ENCODE measurements around the gene PROKR2. TPM values are rescaled to one million over a fixed set of nuclear protein-coding genes. Genes with fewer than 3 reads are reported as not detected.

Gene PROKR2
- total and polyA plus RNA-seq, 10 of the 15 experiments (the other 5 are each of a cell fraction or from before 2014, with no cell fraction given), result not detected

DNA sequence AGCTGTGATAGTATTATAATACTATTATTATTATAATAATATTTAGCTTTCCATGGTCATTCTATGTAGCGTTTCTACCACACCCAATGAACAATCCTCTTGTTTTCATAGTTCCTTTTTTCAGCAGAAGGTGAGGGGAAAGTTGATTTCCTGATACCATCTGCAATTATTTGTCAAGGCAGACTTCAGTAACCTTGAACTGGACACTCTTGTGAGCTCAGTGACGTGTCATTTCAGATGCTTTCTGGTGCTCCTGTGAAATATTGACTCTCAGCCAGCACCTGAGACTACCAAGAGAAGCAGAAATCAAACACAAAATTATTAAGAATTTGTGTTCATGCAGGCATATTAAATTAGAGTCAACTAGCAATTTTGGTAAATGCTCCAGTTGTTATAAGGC lies 46.0 kb upstream of the PROKR2 start:
- Histone ChIP-seq H3K9ac (ENCODE audit: control insufficient read depth, insufficient read depth, low read length) (no peak overlapping the region), H3K36me3 (ENCODE audit: control insufficient read depth in 2 of 2, insufficient read depth in 2 of 2, low read length in 1 of 2) (no peaks in the 10 kb centered on the region), H3K4me2 (ENCODE audit: control insufficient read depth, insufficient read depth) (no peak overlapping the region), H3K4me3 (no peak overlapping the region), H3K9me3 (replicated peaks; ENCODE audit: control insufficient read depth, insufficient read depth, low read length) (no peaks in the 10 kb centered on the region; the same call in 2 of the 3 replicates), H4K20me1 (ENCODE audit: control insufficient read depth, insufficient read depth) (no peaks in the 10 kb centered on the region), H3K27ac (ENCODE audit: control insufficient read depth, insufficient read depth) (no peak overlapping the region), H2AFZ (ENCODE audit: control insufficient read depth, low read depth, low read length) (no peak overlapping the region), H3K79me2 (ENCODE audit: control insufficient read depth, insufficient read depth, low read length) (no peaks in the 10 kb centered on the region), H3K27me3 (replicated peaks in 1 of 2; ENCODE audit: control insufficient read depth in 2 of 2, insufficient read depth in 2 of 2, low read length in 1 of 2) (no peaks in the 10 kb centered on the region; a peak in 1 of 4 replicates), H3K4me1 (ENCODE audit: control insufficient read depth, insufficient read depth, low read length) (no peaks in the 10 kb centered on the region)
- SMC1A ChIA-PET (ENCODE audit: uncharacterized antibody, unreplicated experiment), result interaction anchor here (1.3 kb wide), 1 partner anchor 25 kb away, joined by 3 read pairs; no protein-coding TSS in a partner anchor
- TF ChIP-seq ZNF24 (IDR thresholded peaks at IDR 0.05) (no peak), ZSCAN29 (IDR thresholded peaks at IDR 0.05) (no peak), RFX5 (IDR thresholded peaks at IDR 0.05; ENCODE audit: low read depth, low read length) (no peak)
- no TSS peak for BruUV-seq (replicated peaks)
- WGBS (ENCODE audit: insufficient coverage, insufficient replicate concordance, low lambda C conversion rate, missing lambda C conversion rate), result 17% methylated on average over 2 of the region's 2 CpGs
- FAIRE-seq (no peak), ATAC-seq (no peak), DNase-seq (ENCODE audit: low read depth, low spot score) (no peak)
- RAD21 ChIA-PET (ENCODE audit: unreplicated experiment), result no interaction called here
- POLR2A ChIA-PET, result no interaction called here
- CTCF ChIA-PET, result interaction anchor here (0.6 kb wide), 1 partner anchor 1892 kb away, joined by 3 read pairs; the partner anchor contains the start of gene ATRN
- intact Hi-C loops (cut with micrococcal nuclease; ENCODE audit: unreplicated experiment) (no loop called here), in situ Hi-C loops (cut with MboI) (no loop called here)

DNA sequence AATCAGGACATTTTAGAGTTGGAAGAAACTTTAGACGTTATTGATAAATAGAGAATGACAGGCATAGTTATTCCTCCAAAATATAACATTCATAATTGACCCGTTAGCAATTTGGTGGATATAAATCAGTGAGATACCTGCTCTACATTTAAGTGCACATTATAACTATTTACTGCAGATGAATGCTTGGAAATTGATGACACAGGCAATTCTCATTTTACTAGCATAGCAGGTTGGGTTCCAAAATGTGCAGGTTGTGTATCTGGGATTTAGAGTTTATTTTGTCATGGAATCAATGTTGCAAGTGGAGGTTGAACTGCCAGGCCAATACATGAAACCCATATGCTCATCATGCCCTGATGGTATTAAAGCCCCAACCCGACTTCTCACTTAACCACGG lies 44.4 kb upstream of the PROKR2 start:
- no peaks in the 10 kb centered on the region; the same call in 2 of the 3 replicates for H3K9me3 ChIP-seq (replicated peaks; ENCODE audit: control insufficient read depth, insufficient read depth, low read length)
- no peak for FAIRE-seq
- intact Hi-C loops (cut with micrococcal nuclease; ENCODE audit: unreplicated experiment) (no loop called here), in situ Hi-C loops (cut with MboI) (no loop called here)
- H3K79me2 ChIP-seq (ENCODE audit: control insufficient read depth, insufficient read depth, low read length), result no peaks in the 10 kb centered on the region
- H3K27me3 ChIP-seq (replicated peaks in 1 of 2; ENCODE audit: control insufficient read depth in 2 of 2, insufficient read depth in 2 of 2, low read length in 1 of 2), result no peaks in the 10 kb centered on the region; a peak in 2 of 4 replicates
- ChIA-PET RAD21 (ENCODE audit: unreplicated experiment) (no interaction called here), CTCF (no interaction called here), POLR2A (no interaction called here), SMC1A (ENCODE audit: uncharacterized antibody, unreplicated experiment) (no interaction called here)
- H3K4me2 ChIP-seq (ENCODE audit: control insufficient read depth, insufficient read depth), result no peak overlapping the region
- H3K4me1 ChIP-seq (ENCODE audit: control insufficient read depth, insufficient read depth, low read length), result no peaks in the 10 kb centered on the region
- no peak overlapping the region for H3K27ac ChIP-seq (ENCODE audit: control insufficient read depth, insufficient read depth)
- no TSS peak for BruUV-seq (replicated peaks)
- ATAC-seq, result no peak
- no peaks in the 10 kb centered on the region for H3K36me3 ChIP-seq (ENCODE audit: control insufficient read depth in 2 of 2, insufficient read depth in 2 of 2, low read length in 1 of 2)
- H4K20me1 ChIP-seq (ENCODE audit: control insufficient read depth, insufficient read depth), result no peaks in the 10 kb centered on the region
- H2AFZ ChIP-seq (ENCODE audit: control insufficient read depth, low read depth, low read length), result no peak overlapping the region
- H3K9ac ChIP-seq (ENCODE audit: control insufficient read depth, insufficient read depth, low read length), result no peak overlapping the region
- 6% methylated on average over 4 of the region's 4 CpGs for WGBS (ENCODE audit: insufficient coverage, insufficient replicate concordance, low lambda C conversion rate, missing lambda C conversion rate)
- H3K4me3 ChIP-seq, result no peak overlapping the region
- no peak for TF ChIP-seq BRCA1 (IDR thresholded peaks at IDR 0.05; ENCODE audit: low read depth, low read length)
- no peak for TF ChIP-seq ASH2L (IDR thresholded peaks at IDR 0.05; ENCODE audit: borderline replicate concordance, low read depth)
- no peak for TF ChIP-seq MEF2B (IDR thresholded peaks at IDR 0.05; ENCODE audit: partially characterized antibody, poor library complexity, severe bottlenecking)
- TF ChIP-seq CBX5 (IDR thresholded peaks at IDR 0.05; ENCODE audit: low read depth), result no peak
- TF ChIP-seq CHD2 (IDR thresholded peaks at IDR 0.05; ENCODE audit: borderline replicate concordance, low read depth, low read length), result no peak
- TF ChIP-seq, protein P1, sequence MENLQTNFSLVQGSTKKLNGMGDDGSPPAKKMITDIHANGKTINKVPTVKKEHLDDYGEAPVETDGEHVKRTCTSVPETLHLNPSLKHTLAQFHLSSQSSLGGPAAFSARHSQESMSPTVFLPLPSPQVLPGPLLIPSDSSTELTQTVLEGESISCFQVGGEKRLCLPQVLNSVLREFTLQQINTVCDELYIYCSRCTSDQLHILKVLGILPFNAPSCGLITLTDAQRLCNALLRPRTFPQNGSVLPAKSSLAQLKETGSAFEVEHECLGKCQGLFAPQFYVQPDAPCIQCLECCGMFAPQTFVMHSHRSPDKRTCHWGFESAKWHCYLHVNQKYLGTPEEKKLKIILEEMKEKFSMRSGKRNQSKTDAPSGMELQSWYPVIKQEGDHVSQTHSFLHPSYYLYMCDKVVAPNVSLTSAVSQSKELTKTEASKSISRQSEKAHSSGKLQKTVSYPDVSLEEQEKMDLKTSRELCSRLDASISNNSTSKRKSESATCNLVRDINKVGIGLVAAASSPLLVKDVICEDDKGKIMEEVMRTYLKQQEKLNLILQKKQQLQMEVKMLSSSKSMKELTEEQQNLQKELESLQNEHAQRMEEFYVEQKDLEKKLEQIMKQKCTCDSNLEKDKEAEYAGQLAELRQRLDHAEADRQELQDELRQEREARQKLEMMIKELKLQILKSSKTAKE (IDR thresholded peaks at IDR 0.05; ENCODE audit: low read depth, poor library complexity, severe bottlenecking), result no peak
- TF ChIP-seq RAD51 (IDR thresholded peaks at IDR 0.05), result no peak
- TF ChIP-seq BCL11A (IDR thresholded peaks at IDR 0.05; ENCODE audit: low read depth, low read length), result no peak
- no peak for DNase-seq (ENCODE audit: low read depth, low spot score)

Measured in GM12878 (cell line).